ENCODE measurements around the gene SLC35D2.

SLC35D2 gene

GRCh38 chr9:96343515-96344360, 39.8 kb downstream of the SLC35D2 start:
- peaks cover 4% of the 10 kb centered on the region; the same call in 1 of the 2 replicates for H3K4me1 ChIP-seq (ENCODE audit: control insufficient read depth, insufficient read depth, low read length)
- H3K27ac ChIP-seq (ENCODE audit: extremely low read depth, low read depth, low read length), result no peak overlapping the region
- H3K9me3 ChIP-seq (ENCODE audit: control insufficient read depth, insufficient read depth, low read depth, low read length), result no peaks in the 10 kb centered on the region
- ChIA-PET POLR2A (interaction anchor here (0.7 to 1.0 kb wide), 2 partner anchors 38 to 1619 kb away, joined by 3 to 4 read pairs; no protein-coding TSS in a partner anchor), CTCF (interaction anchor here (0.6 to 2.6 kb wide), 3 partner anchors 16 to 437 kb away, joined by 3 to 8 read pairs (median 8); no protein-coding TSS in a partner anchor)
- peaks cover 0 to 6% of the 10 kb centered on the region in 2 experiments; a peak in 1 of 3 replicates for H3K36me3 ChIP-seq (ENCODE audit: control insufficient read depth in 2 of 2, insufficient read depth in 1 of 2, low read length in 2 of 2)
- TF ChIP-seq, protein P1, sequence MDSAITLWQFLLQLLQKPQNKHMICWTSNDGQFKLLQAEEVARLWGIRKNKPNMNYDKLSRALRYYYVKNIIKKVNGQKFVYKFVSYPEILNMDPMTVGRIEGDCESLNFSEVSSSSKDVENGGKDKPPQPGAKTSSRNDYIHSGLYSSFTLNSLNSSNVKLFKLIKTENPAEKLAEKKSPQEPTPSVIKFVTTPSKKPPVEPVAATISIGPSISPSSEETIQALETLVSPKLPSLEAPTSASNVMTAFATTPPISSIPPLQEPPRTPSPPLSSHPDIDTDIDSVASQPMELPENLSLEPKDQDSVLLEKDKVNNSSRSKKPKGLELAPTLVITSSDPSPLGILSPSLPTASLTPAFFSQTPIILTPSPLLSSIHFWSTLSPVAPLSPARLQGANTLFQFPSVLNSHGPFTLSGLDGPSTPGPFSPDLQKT (IDR thresholded peaks at IDR 0.05; ENCODE audit: borderline replicate concordance, low read depth, low read length), result no peak
- H3K4me3 ChIP-seq (ENCODE audit: low read depth, low read length), result no peak overlapping the region

DNA sequence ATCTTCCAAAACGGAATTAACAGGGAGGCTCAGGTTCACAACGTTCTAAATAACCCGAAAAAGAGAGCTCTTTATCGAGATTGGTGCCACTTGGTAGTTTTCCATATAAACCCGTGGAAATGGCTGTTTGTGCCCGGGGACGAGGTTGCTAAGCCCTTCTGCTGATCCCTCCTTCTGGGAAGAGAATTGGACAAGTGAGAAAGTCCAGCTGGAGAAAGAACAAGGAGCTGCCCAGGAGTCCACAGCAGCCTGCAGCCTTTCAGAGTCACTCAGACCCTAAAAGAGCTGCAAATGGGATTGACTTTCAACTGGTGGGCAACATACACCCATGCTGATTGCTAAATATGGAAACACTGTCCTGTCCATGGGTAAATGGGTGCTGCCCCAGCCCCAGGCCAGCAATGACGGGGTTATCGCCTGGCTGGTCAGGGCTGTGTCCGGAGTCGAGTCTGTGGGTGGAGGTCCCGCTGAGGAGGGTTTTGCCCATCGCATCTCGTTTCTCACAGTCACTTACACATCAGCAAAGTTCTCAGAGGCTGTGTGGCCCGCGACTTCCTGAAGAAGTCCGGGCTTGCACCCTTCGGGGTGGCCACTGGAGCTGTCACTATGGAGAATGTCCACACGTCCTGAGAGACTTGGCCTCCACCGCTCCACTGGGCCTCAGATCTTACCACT, 40.8 kb downstream of the SLC35D2 start:
- peaks cover 4% of the 10 kb centered on the region; the same call in 1 of the 2 replicates for H3K4me1 ChIP-seq (ENCODE audit: control insufficient read depth, insufficient read depth, low read length)
- H3K9me3 ChIP-seq (ENCODE audit: control insufficient read depth, insufficient read depth, low read depth, low read length), result no peaks in the 10 kb centered on the region
- ChIA-PET POLR2A (no interaction called here), CTCF (interaction anchor here (0.7 to 2.6 kb wide), 2 partner anchors 15 to 227 kb away, joined by 3 to 8 read pairs; no protein-coding TSS in a partner anchor)
- no peak overlapping the region for H3K4me3 ChIP-seq (ENCODE audit: low read depth, low read length)
- H3K27ac ChIP-seq (ENCODE audit: extremely low read depth, low read depth, low read length), result no peak overlapping the region
- TF ChIP-seq, protein P2, sequence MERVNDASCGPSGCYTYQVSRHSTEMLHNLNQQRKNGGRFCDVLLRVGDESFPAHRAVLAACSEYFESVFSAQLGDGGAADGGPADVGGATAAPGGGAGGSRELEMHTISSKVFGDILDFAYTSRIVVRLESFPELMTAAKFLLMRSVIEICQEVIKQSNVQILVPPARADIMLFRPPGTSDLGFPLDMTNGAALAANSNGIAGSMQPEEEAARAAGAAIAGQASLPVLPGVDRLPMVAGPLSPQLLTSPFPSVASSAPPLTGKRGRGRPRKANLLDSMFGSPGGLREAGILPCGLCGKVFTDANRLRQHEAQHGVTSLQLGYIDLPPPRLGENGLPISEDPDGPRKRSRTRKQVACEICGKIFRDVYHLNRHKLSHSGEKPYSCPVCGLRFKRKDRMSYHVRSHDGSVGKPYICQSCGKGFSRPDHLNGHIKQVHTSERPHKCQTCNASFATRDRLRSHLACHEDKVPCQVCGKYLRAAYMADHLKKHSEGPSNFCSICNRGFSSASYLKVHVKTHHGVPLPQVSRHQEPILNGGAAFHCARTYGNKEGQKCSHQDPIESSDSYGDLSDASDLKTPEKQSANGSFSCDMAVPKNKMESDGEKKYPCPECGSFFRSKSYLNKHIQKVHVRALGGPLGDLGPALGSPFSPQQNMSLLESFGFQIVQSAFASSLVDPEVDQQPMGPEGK (tag by site-specific recombination; IDR thresholded peaks at IDR 0.05), result no peak
- TF ChIP-seq ZNF112 (tag by site-specific recombination; IDR thresholded peaks at IDR 0.05), result no peak
- no peak for TF ChIP-seq ZNF707 (tag by site-specific recombination; IDR thresholded peaks at IDR 0.05)
- TF ChIP-seq ZFP37 (tag by site-specific recombination; IDR thresholded peaks at IDR 0.05), result no peak
- TF ChIP-seq ZBTB20 (tag by site-specific recombination; IDR thresholded peaks at IDR 0.05), result no peak
- TF ChIP-seq, protein P3, sequence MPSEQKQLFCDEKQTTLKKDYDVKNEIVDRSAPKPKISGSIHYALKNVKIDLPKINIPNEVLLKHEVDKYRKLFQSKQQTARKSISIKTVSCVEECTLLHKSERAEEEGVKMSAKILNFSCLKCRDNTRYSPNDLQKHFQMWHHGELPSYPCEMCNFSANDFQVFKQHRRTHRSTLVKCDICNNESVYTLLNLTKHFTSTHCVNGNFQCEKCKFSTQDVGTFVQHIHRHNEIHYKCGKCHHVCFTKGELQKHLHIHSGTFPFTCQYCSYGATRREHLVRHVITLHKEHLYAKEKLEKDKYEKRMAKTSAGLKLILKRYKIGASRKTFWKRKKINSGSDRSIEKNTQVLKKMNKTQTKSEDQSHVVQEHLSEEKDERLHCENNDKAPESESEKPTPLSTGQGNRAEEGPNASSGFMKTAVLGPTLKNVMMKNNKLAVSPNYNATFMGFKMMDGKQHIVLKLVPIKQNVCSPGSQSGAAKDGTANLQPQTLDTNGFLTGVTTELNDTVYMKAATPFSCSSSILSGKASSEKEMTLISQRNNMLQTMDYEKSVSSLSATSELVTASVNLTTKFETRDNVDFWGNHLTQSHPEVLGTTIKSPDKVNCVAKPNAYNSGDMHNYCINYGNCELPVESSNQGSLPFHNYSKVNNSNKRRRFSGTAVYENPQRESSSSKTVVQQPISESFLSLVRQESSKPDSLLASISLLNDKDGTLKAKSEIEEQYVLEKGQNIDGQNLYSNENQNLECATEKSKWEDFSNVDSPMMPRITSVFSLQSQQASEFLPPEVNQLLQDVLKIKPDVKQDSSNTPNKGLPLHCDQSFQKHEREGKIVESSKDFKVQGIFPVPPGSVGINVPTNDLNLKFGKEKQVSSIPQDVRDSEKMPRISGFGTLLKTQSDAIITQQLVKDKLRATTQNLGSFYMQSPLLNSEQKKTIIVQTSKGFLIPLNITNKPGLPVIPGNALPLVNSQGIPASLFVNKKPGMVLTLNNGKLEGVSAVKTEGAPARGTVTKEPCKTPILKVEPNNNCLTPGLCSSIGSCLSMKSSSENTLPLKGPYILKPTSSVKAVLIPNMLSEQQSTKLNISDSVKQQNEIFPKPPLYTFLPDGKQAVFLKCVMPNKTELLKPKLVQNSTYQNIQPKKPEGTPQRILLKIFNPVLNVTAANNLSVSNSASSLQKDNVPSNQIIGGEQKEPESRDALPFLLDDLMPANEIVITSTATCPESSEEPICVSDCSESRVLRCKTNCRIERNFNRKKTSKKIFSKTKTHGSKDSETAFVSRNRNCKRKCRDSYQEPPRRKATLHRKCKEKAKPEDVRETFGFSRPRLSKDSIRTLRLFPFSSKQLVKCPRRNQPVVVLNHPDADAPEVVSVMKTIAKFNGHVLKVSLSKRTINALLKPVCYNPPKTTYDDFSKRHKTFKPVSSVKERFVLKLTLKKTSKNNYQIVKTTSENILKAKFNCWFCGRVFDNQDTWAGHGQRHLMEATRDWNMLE (tag by site-specific recombination; conservative IDR thresholded peaks at IDR 0.05; ENCODE audit: low read depth), result no peak
- no peak for TF ChIP-seq ZNF626 (tag by site-specific recombination; IDR thresholded peaks at IDR 0.05)
- no peak for TF ChIP-seq ZNF776 (tag by site-specific recombination; IDR thresholded peaks at IDR 0.05; ENCODE audit: borderline replicate concordance)
- TF ChIP-seq ZNF792 (tag by site-specific recombination; IDR thresholded peaks at IDR 0.05), result no peak
- no peak for TF ChIP-seq ZNF211 (tag by site-specific recombination; IDR thresholded peaks at IDR 0.05; ENCODE audit: low read depth)
- no peaks in the 10 kb centered on the region for H3K36me3 ChIP-seq (ENCODE audit: control insufficient read depth in 2 of 2, insufficient read depth in 1 of 2, low read length in 2 of 2)

Data from HEK293 (cell line).